ENCODE data around the gene DCAF12L2.
"Not testable (repeated sequence)": the region's sequence is repeated elsewhere in the genome, so short reads cannot be mapped to it uniquely, and the experiment has no call there.

Gene DCAF12L2

GRCh38 chrX:126165721-126166461 lies at the start of gene DCAF12L2:
TSS of gene DCAF12L2 (minus strand) at chrX:126166289. CDS start at chrX:126165924, 365 bp downstream.
- DNase-seq: no peak

DNA sequence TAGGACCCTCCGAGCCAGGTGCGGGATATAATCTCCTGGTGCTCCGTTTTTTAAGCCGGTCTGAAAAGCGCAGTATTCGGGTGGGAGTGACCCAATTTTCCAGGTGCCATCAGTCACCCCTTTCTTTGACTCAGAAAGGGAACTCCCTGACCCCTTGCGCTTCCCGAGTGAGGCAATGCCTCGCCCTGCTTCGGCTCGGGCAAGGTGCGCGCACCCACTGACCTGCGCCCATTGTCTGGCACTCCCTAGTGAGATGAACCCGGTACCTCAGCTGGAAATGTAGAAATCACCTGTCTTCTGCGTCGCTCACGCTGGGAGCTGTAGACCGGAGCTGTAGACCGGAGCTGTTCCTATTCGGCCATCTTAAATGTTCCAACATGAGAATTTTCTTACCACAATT lies 24.8 kb upstream of the DCAF12L2 start:
- DNase-seq: not testable (repeated sequence)

DNA sequence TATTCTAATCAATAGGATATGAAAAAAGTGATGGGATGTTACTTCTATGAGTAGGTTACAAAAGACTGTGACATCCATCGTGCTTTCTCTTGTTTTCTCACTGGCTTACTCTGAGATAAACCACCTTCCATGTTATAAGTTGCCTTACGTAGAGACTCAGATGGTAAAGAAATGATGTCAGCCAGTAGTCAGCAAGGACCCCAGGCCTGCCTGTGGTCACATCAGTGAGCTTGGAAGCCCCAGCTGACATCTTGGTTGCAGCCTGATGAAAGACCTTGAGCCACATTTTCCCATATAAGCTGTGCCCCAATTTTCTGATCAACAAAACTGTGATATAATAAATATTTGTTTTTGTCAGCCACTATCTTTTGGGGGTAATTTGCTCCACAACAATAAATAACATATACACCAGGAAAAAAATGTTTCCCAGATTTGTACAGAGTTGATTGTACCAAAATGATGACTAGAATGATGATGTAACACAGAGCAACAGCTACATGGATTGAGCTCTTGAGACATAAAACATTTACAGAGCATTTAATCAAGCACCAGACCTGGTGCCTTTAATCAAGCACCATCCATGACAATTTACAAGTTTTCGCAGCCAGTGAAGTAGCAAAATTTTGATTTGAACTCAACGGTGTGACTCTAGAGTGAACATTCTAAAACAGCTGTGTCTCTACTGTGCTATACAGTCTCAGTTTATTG lies 11.2 kb upstream of the DCAF12L2 start:
- DNase-seq: no peak

DNA sequence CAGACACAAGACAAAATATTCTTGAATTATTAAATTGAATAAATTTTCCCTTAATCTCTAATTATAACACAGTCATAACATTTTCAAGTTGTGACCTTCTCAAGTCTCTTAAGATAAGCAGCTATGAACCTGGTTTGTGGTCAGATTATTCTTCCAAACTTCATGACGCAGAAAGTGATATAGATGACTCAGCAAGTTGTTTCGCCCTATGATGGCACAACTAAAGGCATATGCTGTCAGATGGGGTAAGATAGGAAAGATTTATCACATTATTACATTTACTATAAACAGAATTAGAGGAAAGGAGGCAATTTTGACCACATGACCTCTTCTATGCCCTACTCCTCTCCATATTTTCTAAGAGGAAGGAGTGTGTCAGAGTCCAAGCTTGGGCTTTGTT lies 4.6 kb upstream of the DCAF12L2 start:
- DNase-seq: no peak

DNA sequence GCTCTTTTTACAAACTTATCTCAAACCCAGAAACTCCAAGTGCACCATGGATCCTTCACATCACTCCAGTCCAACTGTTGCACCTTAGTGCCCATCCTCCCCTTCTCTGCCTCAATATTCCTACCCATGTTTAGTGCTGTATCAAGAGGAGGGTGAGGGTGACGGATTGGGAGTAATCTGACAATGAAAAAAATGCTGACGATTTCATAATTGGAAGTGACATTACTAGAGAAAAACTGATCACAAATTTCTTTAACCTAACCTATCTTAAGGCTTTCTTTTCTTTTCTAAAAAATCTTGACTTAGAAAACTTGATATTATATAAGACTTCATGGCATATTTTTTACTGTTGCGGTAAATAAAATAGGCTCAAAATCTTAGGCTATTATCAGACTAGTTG lies 1.5 kb upstream of the DCAF12L2 start:
- no peak for DNase-seq

DNA sequence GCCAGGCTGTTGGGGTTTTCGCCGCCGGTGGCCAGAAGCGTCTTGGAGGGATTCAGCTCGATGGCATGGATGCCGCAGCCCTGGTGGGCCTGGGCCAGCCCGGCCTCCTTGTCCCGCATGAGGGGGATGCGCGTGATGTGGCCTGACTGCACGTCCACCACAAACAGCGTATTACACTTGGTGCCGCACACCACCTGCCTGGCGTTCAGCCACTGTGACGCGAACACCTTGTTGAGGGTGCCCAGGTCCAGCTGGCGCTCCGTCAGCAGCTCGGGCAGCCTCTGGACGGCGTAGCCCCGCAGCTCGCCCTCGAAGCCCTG lies 728 bp downstream of the DCAF12L2 start:
- no peak for DNase-seq

- no peak for DNase-seq
These were observed 1.2 kb downstream of the DCAF12L2 start for GRCh38 chrX:126164689-126165400.

DNA sequence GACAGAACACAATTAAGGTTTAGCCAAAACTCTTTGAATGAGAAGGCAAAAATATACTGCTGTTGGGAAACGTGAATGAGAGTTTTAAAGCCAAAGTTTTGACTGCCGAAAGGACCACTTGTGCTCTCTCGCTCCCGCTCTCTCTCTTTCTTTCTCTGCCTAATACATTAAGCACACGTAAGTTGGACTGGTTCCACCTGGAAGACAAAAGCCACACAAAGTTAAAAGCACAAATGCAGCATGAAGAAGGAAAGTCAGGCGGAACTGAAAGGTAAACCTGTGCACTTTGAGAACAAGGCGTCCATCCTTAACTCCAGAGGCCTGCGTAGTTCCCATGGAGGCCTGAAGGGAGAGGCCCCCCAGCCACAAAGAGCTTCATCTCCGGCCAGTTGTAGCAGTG lies 1.9 kb downstream of the DCAF12L2 start:
- no peak for DNase-seq

GRCh38 chrX:126141014-126141413 lies 25.1 kb downstream of the DCAF12L2 start:
- DNase-seq: no peak

- DNase-seq: no peak
These were observed 28.2 kb downstream of the DCAF12L2 start for GRCh38 chrX:126137899-126138298.

DNA sequence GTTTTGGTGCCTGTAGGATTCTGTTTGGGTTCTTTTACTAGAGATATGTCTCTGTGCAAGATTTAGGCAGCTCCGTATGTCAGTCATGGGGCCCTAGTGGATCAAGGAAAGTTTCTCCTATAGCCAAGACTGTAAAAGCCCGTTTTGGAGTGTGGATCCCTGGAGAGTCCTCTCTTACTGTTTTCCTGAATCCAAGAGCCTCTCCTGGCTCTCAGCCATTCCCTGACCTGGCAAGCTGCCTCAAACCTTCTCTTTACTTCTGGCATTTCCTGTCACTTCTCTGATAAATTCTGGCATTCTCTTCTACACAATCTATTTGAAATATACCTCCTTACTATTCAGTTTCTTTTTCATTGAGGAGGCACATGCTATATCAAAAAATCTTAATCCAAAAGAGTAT lies 41.4 kb downstream of the DCAF12L2 start:
- no peak for DNase-seq

Data from NCI-H1436 (cell line).